NCI-H2227 treated with DMSO at 0.1 percent for 48 hours (cell line): ENCODE data around the gene LHX2.

Experiments used
- DNase-seq: peaks from one replicate; lab custom pipeline; 2025; lab: John Stamatoyannopoulos, UW

LHX2 gene

DNA sequence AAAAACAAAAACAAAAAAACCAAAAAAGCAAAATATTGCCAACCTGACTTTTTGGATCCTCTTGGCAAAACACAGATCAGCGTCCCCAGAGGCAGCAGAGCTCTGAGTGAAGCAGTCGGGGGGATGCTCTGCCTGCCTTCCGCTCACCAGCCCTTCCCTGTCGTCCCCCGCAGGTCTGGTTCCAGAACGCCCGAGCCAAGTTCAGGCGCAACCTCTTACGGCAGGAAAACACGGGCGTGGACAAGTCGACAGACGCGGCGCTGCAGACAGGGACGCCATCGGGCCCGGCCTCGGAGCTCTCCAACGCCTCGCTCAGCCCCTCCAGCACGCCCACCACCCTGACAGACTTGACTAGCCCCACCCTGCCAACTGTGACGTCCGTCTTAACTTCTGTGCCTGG is 20.7 kb downstream of the LHX2 start:
- DNase-seq, result no peak

DNA sequence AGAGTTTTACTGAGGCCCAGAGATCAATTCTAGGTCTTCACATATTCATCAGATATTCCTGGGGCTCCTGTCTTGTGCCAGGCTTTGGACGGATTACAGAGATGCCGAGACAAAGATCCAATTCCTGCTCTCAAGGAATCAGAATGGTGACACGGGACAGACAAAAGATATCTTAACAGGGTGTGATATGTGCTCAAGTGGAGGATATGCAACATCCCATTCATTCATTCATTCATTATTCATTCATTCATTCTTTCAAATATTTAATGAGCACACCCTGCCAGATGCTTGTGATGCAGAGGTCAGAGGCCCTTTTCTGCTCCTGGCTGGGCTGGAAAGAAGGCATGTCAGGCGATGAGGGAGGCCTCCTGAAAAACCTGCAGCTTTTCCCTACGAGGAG is 21.8 kb downstream of the LHX2 start:
- DNase-seq, result no peak

DNA sequence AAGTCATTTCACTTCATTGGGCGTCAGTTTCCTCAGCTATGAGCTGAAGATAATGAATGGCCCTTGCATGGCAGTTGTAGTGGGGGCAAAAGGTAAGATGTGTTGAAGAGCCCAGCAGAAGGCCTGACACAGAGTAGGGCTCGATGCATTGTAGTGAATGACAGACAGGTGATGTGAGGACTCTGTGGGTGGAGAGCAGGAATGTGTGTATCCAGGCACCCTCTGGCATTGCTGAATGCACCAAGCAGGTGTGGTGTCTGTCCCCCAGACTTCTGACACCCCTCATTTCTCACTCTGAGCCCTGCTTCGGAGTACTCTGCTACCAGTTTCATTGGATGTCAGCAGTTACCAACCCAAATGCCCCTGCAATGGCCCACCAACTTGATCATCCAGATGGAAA is 22.4 kb downstream of the LHX2 start:
- no peak for DNase-seq

DNA sequence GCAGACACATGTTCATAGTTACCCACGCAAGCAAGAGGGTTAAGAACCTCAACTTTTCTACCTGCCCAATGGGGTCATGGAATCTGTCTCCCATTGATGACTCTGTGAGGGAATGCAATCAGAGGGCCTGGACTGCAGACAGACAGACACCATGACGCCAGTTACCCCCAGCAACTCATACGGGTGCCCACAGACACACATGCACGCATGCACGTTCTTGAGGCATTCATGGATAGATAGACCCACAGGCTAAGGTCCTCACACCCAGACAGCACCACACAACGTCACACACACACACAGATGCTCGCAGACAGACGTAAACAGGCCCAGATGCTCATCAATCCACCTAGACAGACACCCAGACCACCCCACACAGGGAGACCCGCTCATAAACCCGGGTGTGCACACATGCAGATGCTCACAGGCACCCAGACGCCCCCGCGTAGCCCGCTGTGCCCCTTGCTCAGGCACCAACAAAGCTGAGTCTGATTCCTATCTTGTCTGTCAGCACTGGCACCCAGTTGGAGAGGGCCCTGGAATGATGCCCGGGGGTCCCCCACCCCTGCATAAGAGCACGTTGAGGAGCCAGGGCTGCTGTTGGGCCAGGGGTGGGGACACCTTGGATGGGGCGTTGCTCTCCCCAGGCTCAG is 23.6 kb downstream of the LHX2 start:
- DNase-seq, result no peak

DNA sequence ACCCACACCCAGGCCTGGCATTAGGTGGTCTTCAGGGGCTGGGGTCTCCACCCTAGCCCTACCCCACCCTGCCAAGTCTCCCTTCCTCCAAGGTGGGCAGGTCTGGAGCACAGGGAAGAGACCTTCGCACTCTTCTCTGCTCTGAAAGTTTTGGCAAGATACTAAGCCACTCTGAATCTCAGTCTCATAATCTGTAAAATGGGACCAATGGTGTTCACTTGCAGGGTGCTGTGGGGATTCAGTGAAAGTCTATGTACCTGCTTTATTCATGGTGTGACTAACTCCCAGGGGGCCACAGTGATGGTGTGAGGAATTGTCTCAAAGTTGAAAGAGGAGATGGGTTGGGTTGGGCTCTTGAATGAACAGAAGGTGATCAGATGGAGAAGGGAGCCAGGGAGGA is 25.0 kb downstream of the LHX2 start:
- DNase-seq, result no peak

DNA sequence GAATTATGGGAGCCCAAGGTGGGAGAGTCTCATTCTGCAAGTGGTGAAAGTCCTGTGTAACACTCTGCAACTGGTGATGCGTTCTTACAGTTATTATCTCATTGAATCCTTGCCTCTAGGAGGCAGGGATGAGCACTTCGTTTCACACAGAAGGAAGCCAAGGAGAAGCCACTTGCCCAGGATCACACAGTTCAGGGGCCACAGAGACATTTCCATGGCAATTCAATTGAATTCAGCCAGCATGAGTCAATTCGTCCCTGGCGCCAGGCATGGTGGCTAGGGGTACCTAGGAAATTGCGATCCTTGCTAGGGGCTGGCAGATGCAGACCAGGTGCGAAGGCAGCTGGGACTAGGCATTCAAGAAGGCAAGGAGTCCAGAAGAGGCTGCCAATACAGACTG is 26.2 kb downstream of the LHX2 start:
- DNase-seq, result no peak

DNA sequence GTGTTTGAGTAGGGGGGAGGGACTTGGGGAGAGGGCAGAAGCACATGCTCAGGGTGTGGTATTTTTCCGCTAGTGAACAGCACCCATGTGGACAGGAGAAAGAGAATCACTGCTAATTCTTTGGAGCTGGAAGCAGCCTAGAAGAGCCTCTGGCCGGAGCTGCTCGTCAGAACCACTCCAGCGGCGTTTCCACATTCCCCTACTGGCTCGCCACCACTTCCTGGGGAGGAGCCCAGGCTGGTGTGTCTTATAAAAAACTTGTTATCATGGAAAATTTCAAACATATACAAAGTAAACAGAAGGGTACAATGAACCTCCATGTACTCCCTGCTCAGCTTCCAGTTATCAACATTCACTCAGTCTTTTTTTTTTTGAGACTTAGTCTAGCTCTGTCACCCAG is 26.7 kb downstream of the LHX2 start:
- DNase-seq, result no peak

DNA sequence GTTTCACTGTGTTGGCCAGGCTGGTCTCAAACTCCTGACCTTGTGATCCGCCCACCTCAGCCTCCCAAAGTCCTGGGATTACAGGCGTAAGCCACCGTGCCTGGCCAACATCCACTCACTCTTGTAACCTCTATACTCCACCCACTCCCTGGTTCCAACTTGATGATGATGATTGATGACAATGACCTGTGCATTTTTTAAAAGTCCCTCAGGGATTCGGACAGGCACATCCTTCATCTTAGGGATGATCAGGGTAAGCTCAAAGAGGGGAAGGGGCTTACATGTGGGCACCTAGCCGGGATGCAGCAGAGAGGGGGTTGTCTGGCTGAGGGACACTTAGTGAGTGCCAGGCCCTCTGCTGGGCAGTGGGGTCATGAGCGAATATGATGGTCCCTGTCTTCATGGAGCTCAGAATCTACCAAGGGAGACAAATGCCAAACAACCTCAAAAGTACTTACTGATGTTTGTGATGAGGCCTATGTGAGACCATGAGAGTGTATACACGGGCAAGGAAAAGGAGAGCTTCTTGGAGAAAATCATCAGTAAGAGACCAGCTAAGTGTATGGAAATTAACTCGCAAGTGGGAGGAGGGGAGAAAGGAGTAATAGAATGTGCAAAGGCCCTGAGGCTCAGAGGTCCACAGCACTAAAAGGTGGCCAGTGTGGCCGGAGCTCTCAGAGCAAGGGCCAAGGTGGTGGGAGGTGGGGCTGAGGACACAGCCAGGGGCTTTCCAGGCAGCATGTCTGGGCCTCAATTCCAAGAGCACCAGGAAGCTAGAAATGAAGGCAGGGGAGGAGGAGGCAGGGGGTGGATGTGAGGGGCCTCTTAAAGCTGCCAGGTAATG is 27.4 kb downstream of the LHX2 start:
- no peak for DNase-seq

DNA sequence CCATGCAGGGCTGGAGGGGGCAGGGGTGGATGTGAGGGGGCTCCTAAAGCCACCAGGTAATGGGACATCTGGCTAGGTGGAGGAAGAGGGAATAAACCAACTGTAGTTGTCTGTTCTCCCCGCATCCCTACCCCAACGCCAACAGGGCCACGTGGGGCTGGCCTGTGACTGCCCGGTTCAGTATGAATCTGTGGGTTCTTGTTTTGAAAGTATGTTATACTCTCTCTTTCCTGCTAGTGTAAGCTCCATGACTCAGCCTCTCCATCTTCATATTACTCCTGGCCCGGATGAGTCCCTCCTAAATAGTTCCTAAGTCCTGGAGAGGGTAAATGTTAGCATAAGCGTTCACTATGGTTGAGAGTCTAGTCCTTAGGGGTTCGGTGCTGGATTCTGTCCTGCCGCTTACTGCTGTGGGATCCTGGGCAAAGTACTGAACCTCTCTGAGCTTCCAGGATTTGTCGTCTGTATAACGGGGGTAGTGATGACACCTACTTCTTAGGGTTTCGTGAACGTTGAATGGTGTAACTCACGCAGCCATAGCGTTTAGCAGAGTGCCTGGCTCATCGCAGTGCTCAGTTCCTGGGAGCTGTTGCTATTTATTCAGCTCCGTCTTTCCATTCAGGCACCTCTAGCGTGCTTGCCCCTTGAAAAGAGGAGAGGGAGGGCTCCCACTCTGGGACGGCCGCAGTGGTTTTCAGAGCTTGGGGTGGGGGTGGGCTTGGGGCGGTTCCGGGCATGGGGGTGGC is 28.8 kb downstream of the LHX2 start:
- no peak for DNase-seq

DNA sequence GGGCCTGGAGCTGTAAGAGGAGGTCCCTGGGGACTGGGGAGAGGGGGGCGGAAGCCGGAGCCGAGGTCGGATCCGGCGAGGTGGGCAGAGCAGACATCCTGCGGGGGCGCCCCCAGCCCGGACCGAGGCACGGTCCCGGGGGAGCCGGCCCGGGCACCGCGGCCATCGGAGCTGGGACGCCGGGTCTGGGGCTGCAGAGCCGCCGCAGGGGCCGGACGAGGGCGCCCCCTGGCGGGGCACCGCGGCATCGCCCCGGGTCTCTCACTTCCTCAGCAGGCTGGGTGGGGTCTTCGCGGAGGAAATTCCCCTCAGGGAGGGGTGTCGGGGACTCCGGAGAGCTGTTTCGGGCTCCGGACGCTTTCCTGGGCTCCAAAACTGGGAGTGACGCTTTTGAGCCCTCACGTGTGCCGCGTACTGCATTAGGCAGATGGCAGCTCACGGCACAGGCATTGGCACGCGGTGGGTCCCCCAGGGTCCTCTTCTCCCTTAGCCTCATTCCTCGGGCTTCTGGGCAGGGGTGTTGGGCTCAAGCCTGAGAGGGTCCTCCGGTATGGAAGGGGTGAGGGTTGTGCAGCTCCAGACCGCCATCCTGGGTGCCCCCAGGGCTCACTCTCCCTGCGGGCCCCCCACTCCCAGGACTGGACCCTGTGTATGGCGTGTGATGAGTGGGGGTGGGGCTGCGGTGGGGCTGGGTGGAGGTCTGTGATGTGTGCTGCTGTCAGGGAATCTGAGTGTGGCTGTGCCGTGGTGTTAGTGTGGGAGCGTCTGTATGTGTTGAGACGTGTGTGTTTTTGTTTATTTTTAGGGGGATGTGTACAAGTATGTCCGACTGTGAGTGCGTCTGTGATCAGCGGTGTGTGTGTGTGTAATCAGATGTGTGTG is 29.6 kb downstream of the LHX2 start:
- no peak for DNase-seq

DNA sequence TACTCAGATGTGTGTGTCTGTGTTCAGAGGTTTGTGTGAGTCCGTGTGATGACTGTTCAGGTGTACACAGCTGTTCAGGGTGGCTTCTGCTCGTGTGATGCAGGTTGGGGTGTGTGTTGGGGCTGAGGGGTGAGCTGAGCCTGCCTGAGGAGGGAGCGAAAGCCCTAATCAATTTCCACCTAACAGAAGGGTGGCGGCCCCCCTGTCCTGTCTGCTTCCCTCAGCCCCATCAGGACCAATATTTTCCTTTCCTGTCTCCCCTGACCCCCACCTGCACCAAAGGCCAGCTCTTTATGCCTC is 30.2 kb downstream of the LHX2 start:
- no peak for DNase-seq

DNA sequence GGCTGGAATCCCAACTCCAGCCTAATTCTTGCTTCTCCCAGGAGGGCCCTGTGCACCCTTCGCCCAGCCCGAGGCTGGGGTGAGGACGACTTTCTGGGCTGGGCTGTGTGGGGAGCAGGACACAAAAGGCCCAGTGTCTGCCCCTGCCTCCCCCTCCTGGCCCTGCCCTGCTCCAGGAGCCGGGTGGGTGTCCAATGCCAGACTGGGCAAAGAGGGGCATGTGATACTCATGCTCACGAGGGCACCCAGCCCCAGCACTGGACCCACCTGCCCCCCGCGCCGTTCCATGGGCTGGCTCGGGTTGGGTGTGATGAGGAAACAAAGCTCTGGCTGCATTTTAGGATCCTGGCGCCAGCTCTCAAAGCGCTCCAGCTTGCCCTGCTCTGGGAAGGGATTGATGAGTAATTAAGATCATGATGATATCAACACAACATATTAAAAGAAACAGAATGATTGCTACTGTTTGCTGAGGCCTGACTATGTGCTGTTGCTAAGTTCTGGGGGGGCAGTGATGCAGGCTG is 30.7 kb downstream of the LHX2 start:
- no peak for DNase-seq

DNA sequence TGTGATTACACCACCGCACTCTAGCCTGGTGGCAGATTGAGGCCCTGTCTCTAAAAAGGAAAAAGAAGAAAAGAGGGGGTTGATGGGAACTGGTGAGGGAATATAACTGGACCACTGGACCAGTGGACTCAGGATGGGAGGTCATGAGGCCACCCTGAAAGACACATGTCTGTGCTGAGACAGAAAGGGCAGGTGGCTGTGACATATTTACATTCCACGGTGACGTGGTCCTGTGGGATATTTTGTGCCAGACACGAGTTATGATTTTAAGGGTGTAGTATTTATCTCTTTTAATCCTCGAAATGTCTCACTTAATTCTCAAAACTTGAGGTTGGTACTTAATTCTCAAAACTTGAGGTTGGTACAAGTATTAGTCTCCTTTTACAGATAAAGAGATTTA is 32.9 kb downstream of the LHX2 start:
- DNase-seq, result no peak

DNA sequence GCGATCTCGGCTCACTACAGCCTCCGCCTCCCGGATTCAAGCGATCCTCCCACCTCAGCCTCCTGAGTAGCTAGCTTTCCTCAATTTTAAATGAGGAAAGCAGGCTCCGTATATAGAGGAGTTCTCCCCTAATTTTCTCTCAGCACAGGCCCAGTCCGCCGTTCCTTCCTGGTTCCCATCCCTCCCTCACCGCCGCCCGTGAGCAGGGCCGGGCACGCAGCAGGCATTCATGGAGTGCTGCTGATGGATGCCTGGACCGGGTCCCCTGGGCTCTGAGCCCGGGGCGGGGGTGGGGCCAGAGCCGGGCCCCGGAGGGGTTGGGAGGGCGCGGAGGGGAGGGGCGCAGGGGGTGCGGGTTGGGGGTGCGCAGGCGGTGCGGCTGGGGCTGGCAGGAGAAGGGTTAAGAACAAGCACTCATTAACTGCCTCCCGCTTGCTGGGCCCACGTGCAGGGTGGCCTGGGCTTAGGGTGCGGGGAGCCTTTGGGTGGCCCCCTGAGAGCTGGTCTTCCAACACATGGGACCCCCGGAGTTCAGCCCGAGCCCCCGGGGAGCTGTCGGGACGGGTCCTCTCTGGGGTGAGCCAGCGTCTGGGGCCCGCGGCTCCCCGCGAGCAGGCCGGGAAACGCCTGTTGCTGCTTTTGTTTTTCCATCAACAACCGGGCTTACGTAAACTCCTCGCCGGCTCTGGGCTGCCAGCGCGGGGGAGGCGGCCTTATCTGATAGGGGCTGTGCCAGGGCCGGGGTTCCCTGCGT is 33.7 kb downstream of the LHX2 start:
- no peak for DNase-seq

DNA sequence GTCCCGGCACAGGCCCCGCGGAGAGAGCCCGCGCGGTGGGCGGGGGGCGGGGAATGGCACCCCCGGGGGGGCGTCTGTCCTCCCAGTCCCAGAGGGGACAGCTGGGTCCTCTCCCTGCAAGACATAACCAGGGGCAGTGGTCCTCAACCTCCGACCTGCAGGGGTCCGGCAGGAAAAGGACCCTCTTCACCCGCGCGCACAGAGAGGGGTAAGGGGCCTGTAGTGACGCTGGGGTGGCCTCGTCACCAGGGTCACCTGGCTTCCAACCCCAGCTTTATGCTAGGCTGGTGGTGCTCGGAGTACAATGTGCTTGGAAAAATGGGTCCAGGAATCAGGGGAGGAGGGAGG is 34.2 kb downstream of the LHX2 start:
- DNase-seq, result no peak

DNA sequence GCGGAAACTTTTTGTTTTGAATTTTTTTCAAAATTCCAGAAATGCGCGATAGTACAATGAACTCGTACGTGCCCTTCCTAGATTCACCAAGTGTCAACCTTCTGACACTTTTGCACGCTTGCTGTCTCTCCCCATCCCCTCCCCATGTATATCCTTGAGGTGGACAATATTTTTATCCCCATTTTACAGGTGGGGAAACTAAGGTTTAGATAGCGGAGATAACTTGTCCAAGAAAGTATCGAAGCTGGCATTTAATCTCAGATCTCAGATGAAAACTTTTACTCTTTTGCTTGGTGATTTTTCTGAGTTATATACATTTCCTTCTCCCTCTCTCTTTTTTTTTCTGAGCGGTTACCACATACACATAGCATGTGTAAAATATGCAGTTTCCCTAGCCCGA is 34.6 kb downstream of the LHX2 start:
- no peak for DNase-seq

DNA sequence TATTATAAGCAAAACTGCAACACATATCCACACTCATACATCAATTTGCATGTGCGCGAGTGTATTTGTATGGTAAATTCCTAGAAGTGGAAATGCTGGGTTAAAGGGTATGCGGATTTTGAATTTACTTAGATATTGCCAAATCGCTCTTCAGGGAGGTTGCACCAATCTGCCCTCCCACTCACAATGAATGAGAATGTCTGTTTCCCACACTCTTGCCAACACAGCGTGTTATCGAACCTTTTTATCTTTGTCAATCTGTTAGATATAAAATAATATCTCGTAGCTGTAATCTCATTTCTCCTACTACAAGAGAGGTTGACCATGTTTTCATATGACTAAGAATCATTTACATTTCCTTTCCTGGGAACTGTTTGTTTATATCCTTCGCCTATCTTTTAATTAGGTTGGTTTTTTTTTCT is 35.7 kb downstream of the LHX2 start:
- no peak for DNase-seq

DNA sequence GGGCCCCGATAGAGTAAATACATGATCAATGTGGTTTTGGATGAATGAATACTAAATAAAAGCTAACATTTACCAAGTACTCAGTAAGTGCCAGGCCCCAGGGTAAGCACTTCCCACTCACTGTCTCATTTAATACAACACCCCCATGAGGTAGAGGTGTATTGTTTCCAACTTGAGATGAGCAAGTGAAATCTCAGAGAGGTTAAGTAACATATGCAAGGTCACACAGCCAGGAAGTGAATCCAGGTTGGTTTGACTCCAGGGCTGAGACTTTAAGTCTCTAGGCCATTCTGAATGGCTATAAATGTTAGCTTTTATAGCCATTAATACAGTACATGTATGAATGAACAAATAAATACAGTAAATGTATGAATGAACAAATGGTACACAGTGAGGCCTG is 39.4 kb downstream of the LHX2 start:
- no peak for DNase-seq

DNA sequence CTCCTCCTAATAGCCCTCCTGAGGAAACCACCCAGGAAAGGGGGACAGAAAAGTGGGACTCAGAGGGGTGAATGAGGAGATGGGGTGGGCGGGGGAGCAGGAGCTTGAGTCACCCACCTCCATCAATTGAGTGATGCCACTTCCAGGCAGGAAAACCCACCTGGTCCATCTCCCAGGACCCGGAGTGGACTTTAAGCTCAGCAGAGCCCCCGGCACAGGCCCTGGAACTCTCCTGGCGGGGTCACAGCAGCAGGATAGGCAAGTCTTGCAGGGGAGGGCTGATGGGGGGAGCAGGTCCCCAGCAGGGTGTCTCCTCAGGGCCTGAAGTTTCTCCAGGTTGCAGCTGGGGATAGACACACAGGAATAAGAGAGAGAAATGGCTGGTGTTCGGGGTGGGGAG is 40.8 kb downstream of the LHX2 start:
- no peak for DNase-seq

DNA sequence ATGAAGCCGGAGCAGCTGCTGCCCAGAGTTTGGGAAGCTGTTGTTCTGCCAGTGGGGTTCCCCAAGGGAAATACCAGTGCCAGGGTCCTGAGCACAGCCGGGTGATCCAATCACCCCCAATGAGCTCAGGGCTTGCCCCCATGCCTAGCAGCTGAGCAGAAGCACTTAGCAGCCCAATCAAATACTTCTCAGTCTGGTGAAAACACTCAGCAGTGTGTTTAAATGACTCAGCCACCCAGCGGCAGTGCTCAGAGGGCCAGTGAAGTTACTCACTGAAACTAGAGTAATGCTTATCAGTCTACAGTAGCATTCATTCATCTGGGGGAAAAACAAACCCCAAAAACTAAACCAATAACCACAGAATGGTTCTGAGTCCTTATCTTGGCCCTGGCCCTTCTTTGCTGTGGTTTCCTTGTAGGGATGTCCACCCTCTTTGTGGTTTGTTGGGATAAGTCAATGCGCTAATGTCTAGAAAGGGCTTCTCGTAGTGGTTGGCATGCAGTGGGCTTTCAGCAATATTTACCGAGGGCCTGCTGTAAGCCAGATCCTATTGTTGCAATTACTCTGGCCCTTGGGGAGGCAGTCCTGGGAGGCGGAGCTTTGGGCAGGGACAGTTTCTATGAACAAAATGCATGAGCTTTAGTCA is 43.1 kb downstream of the LHX2 start:
- no peak for DNase-seq
